SU-DHL-6 (cell line): Measurements from ENCODE around the gene BEST3.

Source experiments
- CTCF ChIP-seq: fragments of 200-600 bp; sonication (generic); IDR thresholded peaks from one replicate; pipeline ENCODE4 v1.5.1; 2017; ENCODE audit warnings: antibody characterized with exemption, mild to moderate bottlenecking, low read length, moderate library complexity; ENCODE audit not compliant: insufficient read depth, poor library complexity, severe bottlenecking
- EZH2phosphoT487 ChIP-seq: fragments of 200-600 bp; sonication (generic), shearing (Covaris generic); conservative IDR thresholded peaks from 2 replicates; pipeline ENCODE4 v1.6.1; 2018; ENCODE audit warnings: mild to moderate bottlenecking, antibody characterized with exemption, low read length, moderate library complexity, mixed read lengths

GRCh38 chr12:69619050-69619449 lies 80.1 kb downstream of the BEST3 start:
- TF ChIP-seq CTCF (no peak), EZH2phosphoT487 (no peak)
